Stimulated activated CD4-positive, alpha-beta T cell treated with anti-CD3 and anti-CD28 coated beads, TNF-alpha, amount 100 ng/mL, for 24 hours (primary cell): ENCODE measurements around the gene DHX32.

Experiments
- DNase-seq, 3 experiments: peaks; one replicate each; pipeline ENCODE4 v3.0.0-alpha.2; 2020; ENCODE audit warnings: low read depth in 3 of 3

Gene DHX32

DNA sequence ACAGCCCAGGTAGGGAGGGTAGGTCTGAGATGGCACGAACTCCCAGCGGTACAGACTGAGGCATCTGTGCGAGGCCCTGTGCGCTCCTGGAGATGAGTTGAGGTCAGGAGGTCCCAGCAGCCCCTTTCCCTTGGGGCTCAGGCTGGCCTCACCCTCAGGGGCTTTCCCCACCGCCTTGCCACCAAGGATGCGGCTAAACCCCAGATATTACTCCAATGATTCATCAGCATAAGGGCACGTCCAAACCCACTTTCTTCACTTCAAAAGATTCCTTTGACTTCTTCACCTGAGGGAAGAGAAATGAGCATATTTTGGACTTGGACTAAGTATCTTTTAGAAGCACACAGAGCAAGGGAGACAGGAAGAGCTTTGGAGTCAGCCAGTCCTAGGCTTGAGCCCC, 78.4 kb downstream of the DHX32 start:
- no peak for DNase-seq

- DNase-seq: no peak
Measured at GRCh38 chr10:125802131-125802530, 79.0 kb downstream of the DHX32 start.

DNA sequence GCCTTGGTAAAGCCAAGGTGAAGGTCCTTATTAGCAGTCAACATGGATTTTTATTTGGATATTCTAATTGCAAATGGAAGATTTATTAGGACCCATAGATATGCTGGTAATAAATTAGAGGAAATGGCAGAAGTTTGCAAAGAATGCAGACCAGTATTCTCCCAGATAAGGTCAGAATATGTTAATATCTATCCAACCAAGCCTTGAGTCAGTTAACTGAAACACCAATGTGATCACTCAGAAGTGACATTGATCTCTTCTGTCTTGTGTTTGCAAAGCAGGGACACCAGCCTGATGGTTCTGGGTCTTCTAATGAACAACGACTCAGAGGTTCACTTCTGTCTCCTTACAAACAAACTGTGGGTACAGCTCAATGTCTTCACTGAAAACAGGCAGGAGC, 79.5 kb downstream of the DHX32 start:
- no peak for DNase-seq

DNA sequence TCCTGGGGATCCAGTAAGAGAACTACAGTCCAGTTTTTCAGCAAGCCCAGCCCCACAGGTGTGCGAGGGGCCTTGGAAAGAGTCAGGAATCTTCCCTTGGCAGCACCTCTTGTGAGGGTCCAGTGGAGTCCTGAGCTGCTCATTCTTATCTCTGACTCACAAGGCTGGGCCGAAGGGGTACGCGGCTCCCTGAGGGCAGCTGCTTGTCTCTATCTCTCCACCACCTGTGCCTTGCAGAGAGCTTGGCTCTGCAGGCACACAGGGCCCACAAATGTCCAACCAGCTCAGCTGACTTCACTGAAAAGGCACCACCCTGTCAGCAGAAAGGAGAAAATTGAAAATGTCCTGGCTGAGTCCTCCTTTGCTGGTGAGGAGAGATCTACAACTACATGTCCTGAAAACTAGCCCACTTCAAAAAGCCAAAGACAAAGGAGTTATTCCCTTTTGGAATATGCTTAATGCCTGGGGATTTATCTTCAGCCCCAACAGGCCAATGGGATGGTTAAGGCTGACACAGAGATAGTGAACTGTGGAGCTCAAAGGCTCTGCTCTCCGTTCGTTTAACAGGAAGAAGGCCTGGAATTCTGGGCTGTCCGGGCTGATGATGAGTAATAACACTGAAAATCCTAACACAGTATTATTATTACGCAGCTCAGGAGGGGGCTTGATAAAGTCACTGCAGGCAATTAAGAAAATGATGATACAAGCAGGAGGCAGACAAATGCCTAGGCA, 81.5 kb downstream of the DHX32 start:
- no peak for DNase-seq

DNA sequence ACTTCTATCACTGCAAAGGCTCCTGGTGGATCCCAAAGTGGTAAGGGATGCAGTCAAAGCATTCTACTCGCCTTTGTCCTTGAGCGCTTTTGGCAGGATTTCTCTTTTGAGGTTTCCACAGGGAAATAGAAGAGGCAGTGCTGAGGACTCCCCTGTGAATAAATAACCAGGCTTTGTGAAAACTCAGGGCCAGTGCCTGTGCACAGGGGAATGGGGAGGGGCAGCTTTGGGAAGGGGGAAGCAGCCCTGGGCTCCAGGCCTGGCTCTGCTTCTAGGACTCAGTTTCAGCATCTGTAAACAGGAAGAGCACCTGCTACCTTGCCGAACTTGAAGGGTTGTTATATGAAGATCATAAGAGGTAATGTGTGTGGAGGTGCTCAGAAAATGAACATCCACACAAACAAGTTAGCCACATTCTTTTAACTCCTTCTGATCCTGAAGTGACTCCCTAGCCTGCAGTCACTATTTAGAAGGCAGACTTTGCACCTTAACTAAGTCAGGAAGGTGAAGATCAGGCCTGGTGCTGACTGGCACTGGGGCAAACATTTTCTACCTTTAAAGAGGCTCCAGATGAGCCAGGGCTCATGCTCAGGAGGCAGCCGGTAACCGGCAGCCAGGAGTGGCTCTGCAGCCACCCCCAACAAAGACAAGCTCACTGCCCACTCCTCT, 83.0 kb downstream of the DHX32 start:
- no peak for DNase-seq

DNA sequence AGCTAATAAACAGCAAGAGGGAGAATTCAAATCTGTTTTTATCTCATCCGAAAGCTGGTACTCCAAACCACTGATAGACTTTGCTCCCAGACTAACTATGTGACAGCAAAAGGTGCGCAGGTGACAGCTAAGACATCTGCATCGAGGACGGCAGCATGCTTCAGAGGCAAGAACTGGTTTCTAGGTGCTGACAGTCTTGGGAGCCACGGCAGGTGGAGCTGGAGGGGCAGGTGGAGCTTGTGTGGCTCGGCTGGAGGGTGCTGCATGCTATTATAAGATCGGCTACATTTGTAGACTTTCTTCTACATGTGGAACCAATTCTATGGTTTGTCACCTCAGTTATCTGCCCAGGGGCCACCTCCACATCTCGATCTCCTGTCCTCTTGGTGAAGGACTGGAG, 83.7 kb downstream of the DHX32 start:
- no peak for DNase-seq

DNA sequence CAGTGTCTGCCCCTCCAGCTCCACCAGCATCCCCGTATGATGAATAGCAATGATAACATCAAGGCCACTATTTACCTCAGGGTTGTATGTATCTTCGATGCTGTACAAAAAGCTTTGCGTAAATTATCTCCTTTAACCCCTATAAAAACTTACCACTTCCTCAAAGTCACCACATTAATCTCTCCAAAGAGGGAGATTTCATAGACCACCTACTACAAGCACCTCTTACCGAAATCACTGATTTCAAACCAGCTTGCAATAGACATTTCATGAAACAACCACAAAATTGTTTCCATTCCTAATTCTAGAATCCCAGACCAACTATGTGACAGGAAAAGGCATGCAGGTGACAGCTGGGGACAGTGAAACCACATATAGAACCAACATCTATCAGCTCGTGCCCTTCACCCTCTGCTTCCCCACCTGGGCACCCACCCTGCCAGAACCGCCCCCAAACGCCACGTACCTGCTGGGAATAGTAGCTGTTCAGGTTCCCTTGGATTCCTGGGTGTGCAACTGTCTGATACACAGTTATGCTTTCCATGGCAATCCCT, 85.4 kb downstream of the DHX32 start:
- no peak for DNase-seq

GRCh38 chr10:125795128-125795527, 86.0 kb downstream of the DHX32 start:
- DNase-seq: no peak

- DNase-seq: no peak
Measured at GRCh38 chr10:125792342-125793300, 88.5 kb downstream of the DHX32 start.

DNA sequence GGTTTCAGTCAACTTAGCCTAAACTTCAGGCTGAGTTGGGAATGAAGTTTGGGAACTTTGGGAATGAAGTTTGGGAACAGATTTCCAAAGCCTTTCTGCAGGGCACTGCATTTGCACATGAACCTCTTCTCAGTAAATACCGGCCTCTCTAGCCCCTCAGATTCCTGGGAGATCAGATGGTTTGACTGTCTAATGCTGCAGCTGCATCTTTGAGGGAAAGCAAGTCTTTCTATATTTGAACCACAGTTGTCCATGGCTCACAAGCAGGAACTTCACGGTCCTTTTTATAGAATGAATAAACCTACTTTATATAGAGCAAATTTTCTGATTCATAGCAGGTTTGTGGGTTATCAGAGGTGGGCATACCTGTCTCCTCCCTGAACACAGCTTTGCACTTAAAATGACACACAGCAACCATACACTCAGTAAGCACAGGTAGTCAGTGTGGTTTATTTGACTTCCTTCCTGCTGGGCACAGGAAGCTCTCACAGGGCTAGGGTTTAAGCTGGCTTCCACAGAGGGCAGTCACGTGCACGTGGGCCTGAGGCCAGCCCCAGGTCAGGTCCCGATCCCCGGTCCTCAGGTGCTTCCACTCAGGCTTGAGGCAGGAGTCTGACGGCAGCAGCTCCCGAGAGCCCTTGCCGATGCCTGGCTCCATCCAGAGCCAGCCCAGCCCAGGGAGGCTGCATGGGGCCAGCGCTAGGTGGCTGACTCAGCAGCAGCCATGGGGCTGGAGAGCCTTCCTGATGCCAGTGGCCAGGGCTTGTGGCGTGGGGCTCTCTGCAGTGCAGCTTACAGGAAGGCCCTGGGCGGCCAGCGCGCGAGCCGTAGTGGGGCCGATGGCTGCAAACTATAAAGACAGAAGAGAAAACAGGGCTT, 92.7 kb downstream of the DHX32 start:
- DNase-seq: no peak
